ENCODE results near the gene IGSF23.

DNA sequence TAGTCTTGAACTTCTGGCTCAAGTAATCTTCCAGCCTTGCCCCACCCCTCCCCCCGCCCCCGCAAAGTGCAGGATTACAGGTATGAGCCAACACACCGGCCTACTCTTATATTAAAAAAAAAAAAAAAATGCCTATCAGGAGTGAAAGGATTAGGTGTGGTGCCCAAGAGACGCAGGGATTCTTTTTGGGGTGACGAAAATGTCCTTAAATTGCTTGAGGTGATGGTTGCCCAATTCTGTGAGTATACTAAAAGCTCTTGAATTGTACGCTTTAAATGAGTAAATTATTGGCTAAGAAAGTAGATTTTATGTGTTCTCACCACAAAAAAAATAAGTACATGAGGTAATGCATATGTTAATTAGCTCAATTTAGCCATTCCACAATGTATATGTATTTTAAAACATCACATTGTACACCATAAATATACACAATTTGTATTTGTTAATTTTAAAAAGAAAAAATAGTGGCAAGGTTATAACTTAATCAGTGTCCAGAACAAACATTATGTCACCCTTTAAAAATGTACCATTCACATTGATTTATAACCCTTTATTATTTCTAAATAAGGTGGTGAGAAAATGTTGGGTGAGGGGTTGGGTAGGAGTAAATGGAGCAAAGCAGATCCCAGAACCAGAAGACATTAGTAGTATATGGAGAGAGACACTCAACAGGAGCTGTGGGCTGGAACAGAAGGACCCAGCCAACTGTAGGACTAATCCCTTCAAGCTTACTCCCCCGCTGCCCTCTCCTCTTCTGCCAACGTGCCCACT, 3.9 kb downstream of the IGSF23 start:
- TF ChIP-seq, protein P1, sequence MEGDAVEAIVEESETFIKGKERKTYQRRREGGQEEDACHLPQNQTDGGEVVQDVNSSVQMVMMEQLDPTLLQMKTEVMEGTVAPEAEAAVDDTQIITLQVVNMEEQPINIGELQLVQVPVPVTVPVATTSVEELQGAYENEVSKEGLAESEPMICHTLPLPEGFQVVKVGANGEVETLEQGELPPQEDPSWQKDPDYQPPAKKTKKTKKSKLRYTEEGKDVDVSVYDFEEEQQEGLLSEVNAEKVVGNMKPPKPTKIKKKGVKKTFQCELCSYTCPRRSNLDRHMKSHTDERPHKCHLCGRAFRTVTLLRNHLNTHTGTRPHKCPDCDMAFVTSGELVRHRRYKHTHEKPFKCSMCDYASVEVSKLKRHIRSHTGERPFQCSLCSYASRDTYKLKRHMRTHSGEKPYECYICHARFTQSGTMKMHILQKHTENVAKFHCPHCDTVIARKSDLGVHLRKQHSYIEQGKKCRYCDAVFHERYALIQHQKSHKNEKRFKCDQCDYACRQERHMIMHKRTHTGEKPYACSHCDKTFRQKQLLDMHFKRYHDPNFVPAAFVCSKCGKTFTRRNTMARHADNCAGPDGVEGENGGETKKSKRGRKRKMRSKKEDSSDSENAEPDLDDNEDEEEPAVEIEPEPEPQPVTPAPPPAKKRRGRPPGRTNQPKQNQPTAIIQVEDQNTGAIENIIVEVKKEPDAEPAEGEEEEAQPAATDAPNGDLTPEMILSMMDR (IDR thresholded peaks at IDR 0.05): no peak
- no peak for TF ChIP-seq ZFX (IDR thresholded peaks at IDR 0.05; ENCODE audit: borderline replicate concordance)
